ENCODE measurements around the gene QRICH1.

DNA sequence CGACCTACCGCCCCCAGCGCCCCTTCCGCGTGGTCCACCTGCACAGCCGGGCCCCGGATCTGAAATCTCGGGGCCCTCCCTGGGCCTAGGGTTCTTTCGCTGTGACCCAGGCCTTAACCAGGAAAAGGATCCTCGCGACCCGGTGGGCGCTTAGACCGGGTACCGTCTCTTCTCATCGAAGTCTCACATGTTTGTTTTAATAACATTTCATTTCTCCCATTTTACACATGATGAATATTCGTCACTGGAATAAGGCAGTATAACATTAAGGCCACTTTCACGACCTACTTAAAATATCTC lies 75.2 kb downstream of the QRICH1 start:
- TF ChIP-seq ZNF121 (CRISPR knock-in tag; IDR thresholded peaks at IDR 0.05) (no peak), ZBTB21 (CRISPR knock-in tag; IDR thresholded peaks at IDR 0.05; ENCODE audit: borderline replicate concordance) (no peak), TP53 (CRISPR knock-in tag; IDR thresholded peaks at IDR 0.05) (no peak), ATF1 (CRISPR knock-in tag; IDR thresholded peaks at IDR 0.05) (no peak), FOXK1 (CRISPR knock-in tag; IDR thresholded peaks at IDR 0.05) (no peak; the same call in 1 of the 2 replicates), FOXJ3 (CRISPR knock-in tag; IDR thresholded peaks at IDR 0.05; ENCODE audit: borderline replicate concordance) (no peak), EMX1 (CRISPR knock-in tag; IDR thresholded peaks at IDR 0.05) (no peak)
- TF ChIP-seq, protein P1, sequence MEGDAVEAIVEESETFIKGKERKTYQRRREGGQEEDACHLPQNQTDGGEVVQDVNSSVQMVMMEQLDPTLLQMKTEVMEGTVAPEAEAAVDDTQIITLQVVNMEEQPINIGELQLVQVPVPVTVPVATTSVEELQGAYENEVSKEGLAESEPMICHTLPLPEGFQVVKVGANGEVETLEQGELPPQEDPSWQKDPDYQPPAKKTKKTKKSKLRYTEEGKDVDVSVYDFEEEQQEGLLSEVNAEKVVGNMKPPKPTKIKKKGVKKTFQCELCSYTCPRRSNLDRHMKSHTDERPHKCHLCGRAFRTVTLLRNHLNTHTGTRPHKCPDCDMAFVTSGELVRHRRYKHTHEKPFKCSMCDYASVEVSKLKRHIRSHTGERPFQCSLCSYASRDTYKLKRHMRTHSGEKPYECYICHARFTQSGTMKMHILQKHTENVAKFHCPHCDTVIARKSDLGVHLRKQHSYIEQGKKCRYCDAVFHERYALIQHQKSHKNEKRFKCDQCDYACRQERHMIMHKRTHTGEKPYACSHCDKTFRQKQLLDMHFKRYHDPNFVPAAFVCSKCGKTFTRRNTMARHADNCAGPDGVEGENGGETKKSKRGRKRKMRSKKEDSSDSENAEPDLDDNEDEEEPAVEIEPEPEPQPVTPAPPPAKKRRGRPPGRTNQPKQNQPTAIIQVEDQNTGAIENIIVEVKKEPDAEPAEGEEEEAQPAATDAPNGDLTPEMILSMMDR (IDR thresholded peaks at IDR 0.05), result no peak
- TF ChIP-seq, protein P2, sequence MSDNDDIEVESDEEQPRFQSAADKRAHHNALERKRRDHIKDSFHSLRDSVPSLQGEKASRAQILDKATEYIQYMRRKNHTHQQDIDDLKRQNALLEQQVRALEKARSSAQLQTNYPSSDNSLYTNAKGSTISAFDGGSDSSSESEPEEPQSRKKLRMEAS (CRISPR knock-in tag; IDR thresholded peaks at IDR 0.05), result no peak
- TF ChIP-seq, protein P3, sequence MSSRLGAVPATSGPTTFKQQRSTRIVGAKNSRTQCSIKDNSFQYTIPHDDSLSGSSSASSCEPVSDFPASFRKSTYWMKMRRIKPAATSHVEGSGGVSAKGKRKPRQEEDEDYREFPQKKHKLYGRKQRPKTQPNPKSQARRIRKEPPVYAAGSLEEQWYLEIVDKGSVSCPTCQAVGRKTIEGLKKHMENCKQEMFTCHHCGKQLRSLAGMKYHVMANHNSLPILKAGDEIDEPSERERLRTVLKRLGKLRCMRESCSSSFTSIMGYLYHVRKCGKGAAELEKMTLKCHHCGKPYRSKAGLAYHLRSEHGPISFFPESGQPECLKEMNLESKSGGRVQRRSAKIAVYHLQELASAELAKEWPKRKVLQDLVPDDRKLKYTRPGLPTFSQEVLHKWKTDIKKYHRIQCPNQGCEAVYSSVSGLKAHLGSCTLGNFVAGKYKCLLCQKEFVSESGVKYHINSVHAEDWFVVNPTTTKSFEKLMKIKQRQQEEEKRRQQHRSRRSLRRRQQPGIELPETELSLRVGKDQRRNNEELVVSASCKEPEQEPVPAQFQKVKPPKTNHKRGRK (CRISPR knock-in tag; IDR thresholded peaks at IDR 0.05; ENCODE audit: borderline replicate concordance), result no peak
- TF ChIP-seq, protein P4, sequence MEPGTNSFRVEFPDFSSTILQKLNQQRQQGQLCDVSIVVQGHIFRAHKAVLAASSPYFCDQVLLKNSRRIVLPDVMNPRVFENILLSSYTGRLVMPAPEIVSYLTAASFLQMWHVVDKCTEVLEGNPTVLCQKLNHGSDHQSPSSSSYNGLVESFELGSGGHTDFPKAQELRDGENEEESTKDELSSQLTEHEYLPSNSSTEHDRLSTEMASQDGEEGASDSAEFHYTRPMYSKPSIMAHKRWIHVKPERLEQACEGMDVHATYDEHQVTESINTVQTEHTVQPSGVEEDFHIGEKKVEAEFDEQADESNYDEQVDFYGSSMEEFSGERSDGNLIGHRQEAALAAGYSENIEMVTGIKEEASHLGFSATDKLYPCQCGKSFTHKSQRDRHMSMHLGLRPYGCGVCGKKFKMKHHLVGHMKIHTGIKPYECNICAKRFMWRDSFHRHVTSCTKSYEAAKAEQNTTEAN (CRISPR knock-in tag; IDR thresholded peaks at IDR 0.05), result no peak
- TF ChIP-seq, protein P5, sequence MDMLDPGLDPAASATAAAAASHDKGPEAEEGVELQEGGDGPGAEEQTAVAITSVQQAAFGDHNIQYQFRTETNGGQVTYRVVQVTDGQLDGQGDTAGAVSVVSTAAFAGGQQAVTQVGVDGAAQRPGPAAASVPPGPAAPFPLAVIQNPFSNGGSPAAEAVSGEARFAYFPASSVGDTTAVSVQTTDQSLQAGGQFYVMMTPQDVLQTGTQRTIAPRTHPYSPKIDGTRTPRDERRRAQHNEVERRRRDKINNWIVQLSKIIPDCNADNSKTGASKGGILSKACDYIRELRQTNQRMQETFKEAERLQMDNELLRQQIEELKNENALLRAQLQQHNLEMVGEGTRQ (CRISPR knock-in tag; IDR thresholded peaks at IDR 0.05), result no peak
- TF ChIP-seq, protein P6, sequence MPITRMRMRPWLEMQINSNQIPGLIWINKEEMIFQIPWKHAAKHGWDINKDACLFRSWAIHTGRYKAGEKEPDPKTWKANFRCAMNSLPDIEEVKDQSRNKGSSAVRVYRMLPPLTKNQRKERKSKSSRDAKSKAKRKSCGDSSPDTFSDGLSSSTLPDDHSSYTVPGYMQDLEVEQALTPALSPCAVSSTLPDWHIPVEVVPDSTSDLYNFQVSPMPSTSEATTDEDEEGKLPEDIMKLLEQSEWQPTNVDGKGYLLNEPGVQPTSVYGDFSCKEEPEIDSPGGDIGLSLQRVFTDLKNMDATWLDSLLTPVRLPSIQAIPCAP (CRISPR knock-in tag; IDR thresholded peaks at IDR 0.05), result no peak

Measured in WTC11 (cell line).